HG02763 (cell line): ENCODE results near the gene CTDP1.

Experiments
- ATAC-seq: cut with Tn5 transposase; IDR thresholded peaks from one replicate; pipeline ENCODE4 v1.9.1; 2021; ENCODE audit warnings: mild to moderate bottlenecking, moderate library complexity; ENCODE audit not compliant: unreplicated experiment

The CTDP1 gene

DNA sequence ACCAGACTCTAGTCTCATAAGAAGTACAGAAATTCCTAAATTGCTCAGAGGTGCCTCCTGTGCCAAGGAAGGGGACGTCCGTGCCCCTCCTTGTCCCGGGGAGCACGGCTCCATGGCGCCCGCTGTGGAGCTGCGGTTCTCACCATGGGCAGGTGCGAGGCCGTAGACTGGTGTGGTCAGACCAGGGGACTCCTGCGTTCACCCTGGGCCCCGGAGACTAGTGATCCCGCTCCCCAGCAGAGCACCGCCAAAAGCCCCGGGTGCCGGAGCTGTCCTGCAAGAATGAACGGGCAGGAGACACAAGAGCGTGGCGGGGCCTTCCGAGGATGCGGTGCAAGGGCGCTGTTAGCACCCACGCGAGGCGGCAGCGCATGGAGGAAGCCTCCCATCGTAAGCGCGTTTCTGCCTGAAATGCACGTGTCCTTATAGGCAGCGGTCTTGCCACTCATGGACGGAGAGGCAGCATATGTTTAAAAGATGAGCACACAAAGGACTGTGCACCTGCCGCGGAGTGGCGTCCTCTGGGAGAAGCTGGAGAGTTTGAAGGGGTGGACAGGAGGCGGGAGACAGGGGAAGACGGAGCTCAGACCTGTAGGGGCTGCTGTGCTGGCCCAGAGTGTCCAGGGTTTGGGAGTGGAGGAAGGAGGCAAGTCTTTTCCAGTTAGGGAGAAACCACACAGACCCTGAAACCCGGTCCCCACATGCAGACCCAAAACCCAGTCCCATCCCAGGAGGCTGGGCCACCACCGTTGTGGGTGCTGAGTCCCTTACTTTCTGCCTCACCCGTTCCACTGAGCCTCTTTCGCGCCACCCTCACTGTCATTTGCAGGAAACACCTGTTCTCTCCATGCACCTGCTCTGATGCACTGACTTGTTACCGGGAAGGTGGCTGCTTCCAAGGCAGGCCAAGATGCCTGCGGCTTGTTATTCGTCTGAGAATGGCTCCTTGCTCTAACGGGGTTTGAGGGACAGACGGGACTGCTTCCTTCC, 110.6 kb downstream of the CTDP1 start:
- ATAC-seq: no peak

GRCh38 chr18:79790996-79791972, 111.7 kb downstream of the CTDP1 start:
- no peak for ATAC-seq

GRCh38 chr18:79792096-79792987, 112.7 kb downstream of the CTDP1 start:
- no peak for ATAC-seq

GRCh38 chr18:79792988-79793355, 113.4 kb downstream of the CTDP1 start:
- no peak for ATAC-seq

DNA sequence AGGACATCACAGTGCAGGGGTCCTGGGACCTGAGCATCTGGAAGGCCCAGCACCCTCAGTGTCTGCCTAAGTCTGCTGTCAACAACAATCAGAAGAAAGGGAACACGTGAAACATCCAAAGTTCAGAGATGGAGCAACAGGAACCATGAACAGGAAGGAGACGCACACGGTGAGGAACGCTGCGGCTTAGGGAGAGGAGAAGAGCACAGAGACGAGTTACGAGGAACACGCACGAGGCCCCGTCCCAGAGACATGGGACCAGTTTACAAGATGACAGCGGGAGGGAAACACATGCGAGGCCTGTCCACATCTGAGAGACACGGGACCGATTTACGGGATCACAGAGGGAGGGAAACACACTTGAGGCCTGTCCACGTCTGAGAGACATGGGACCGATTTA, 115.2 kb downstream of the CTDP1 start:
- no peak for ATAC-seq

GRCh38 chr18:79795446-79795845, 115.8 kb downstream of the CTDP1 start:
- ATAC-seq: no peak

GRCh38 chr18:79796016-79796415, 116.4 kb downstream of the CTDP1 start:
- no peak for ATAC-seq

DNA sequence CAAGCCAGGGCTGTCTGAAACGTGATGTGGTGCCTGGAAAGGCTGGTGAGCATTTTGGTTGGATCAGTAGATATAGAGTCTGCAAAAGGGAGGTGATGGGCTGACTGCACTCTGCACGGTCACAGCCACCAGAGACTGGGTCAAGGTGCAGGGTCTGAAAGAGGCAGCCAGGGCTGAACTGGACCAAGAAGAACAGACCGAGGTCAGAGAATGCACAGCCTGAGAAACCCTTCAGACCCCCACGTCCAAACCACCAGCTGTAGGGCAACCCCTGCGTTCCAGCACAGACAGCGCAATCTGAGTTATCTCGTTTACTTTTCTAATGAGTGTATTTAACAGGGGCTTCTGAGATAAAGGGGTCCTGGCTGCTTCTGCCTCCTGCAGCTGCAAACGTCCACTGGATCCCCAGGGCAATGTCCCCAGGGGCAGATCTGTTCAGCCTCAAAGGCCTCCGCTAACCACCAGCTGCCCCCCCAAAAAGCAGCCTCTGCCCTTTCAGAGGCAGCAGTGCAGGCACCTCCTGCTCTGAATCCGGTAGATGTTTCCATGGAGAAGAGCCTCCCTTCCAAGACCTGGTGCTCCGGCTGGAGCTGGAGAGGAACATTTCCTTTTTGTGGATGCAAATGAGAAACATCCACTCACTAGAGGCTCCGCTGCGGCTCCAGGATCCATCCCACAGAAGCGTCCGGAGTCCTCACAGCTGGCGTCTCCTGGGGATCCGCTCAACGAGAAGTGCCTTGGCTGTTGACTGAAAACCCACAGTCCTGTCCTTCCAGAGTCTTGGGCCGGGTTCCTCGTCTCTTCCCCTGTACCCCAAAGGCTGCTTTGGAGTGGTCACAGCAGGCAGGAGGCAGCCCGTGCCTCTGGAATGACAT, 117.2 kb downstream of the CTDP1 start:
- ATAC-seq: no peak

- ATAC-seq: no peak
Observed at GRCh38 chr18:79797518-79798345, 118.1 kb downstream of the CTDP1 start, which contains the start of gene KCNG2. KCNG2 (plus strand) TSS chr18:79797938; CDS start chr18:79863668, 65,730 bp downstream.

GRCh38 chr18:79798346-79798998, 118.9 kb downstream of the CTDP1 start:
- ATAC-seq: no peak

- no peak for ATAC-seq
Observed at GRCh38 chr18:79798999-79799370, 119.4 kb downstream of the CTDP1 start.

DNA sequence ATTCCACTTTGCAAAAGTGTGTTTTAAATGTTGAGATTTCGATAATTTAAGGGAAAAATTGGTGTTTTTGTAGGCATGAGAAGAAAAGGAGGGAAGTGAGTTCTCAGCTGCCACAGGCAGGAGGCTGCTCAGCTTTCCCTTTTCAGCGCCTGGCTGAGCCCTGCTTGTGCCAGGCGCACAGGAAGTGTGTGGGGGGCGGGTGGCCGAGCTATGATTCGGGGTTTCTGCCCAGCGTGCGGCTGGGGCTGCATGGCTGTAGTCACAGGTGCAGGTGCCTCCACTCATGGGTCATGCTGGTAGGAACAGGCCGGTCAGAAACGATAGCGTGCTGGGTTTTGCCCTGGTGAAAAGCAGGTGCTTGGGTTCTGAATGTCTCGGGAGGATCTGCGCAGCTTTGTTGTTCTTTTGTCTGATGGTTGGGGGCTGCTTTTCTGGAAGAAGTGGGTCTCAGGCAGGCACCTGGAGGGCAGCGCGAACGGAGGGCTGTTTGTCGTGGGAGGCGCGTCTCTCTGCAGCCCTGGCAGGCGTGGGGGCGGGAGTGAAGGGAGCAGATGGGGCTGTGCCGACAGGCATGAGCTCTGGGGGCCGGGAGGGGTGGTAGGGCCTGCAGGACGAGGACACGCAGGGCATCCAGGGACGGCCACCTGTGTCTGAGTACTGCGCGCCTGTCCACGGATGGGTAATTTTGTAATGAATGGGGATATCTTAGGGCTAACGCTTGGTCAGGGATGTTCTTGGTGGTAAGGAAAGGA, 120.2 kb downstream of the CTDP1 start:
- no peak for ATAC-seq

GRCh38 chr18:79800371-79801180, 121.0 kb downstream of the CTDP1 start:
- ATAC-seq: no peak

DNA sequence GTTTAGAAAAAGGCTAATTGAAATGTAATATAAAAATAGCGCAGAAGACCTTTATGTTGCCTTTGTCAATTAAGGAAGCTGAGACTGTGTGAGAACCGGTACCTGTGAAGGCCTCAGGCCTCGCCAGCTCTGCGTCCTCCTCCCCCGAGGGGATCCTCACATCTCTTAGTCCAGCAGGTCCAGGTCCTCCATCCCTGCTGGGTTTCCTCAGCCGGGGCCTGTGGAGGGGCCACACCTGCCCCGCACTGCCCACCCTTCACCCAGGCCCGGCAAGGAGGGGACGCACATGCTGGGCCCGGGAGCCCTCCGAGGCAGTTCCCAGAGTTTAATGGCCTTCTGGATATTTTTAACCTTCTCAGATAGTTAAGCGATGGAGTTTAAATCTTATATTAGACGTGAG, 121.6 kb downstream of the CTDP1 start:
- ATAC-seq: no peak

GRCh38 chr18:79801641-79802040, 122.0 kb downstream of the CTDP1 start:
- ATAC-seq: no peak

DNA sequence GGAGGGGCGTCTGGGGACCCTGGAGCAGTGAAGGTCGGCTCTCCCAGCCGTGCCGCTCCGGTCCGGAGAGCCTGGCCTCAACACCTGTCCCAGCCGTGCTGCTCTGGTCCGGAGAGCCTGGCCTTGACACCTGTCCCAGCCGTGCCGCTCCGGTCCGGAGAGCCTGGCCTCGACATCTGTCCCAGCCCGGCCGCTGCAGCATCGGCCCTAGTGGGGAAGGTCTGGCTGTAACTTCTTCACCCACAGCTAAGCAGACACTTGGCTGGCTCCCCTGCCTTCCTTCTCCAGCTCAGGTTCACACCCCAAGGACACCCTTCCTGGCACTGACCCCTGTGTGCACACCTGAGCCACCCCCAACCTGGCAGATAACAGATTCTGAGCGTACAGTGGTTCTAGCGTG, 122.7 kb downstream of the CTDP1 start:
- ATAC-seq: no peak
